ENCODE measurements around the gene HIVEP1.

Gene HIVEP1

GRCh38 chr6:12138936-12139335, 126.8 kb downstream of the HIVEP1 start:
- no peak for ATAC-seq
- no peak for TF ChIP-seq ZC3H10 (CRISPR knock-in tag; IDR thresholded peaks at IDR 0.05)
- no peak for TF ChIP-seq ISL1 (CRISPR knock-in tag; IDR thresholded peaks at IDR 0.05)
- no peak for TF ChIP-seq ZFP3 (CRISPR knock-in tag; IDR thresholded peaks at IDR 0.05)
- no peak for TF ChIP-seq OSR1 (CRISPR knock-in tag; IDR thresholded peaks at IDR 0.05)
- TF ChIP-seq ESRRG (CRISPR knock-in tag; IDR thresholded peaks at IDR 0.05), result no peak
- TF ChIP-seq TSHZ2 (CRISPR knock-in tag; IDR thresholded peaks at IDR 0.05), result no peak
- TF ChIP-seq ZFP30 (CRISPR knock-in tag; IDR thresholded peaks at IDR 0.05), result no peak
- TF ChIP-seq, protein P1, sequence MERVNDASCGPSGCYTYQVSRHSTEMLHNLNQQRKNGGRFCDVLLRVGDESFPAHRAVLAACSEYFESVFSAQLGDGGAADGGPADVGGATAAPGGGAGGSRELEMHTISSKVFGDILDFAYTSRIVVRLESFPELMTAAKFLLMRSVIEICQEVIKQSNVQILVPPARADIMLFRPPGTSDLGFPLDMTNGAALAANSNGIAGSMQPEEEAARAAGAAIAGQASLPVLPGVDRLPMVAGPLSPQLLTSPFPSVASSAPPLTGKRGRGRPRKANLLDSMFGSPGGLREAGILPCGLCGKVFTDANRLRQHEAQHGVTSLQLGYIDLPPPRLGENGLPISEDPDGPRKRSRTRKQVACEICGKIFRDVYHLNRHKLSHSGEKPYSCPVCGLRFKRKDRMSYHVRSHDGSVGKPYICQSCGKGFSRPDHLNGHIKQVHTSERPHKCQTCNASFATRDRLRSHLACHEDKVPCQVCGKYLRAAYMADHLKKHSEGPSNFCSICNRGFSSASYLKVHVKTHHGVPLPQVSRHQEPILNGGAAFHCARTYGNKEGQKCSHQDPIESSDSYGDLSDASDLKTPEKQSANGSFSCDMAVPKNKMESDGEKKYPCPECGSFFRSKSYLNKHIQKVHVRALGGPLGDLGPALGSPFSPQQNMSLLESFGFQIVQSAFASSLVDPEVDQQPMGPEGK (CRISPR knock-in tag; IDR thresholded peaks at IDR 0.05; ENCODE audit: borderline replicate concordance), result no peak
- no peak for TF ChIP-seq ARNTL (CRISPR knock-in tag; IDR thresholded peaks at IDR 0.05; ENCODE audit: borderline replicate concordance, low read depth)
- no peak for TF ChIP-seq ZNF8 (CRISPR knock-in tag; IDR thresholded peaks at IDR 0.05)
- TF ChIP-seq, protein P2, sequence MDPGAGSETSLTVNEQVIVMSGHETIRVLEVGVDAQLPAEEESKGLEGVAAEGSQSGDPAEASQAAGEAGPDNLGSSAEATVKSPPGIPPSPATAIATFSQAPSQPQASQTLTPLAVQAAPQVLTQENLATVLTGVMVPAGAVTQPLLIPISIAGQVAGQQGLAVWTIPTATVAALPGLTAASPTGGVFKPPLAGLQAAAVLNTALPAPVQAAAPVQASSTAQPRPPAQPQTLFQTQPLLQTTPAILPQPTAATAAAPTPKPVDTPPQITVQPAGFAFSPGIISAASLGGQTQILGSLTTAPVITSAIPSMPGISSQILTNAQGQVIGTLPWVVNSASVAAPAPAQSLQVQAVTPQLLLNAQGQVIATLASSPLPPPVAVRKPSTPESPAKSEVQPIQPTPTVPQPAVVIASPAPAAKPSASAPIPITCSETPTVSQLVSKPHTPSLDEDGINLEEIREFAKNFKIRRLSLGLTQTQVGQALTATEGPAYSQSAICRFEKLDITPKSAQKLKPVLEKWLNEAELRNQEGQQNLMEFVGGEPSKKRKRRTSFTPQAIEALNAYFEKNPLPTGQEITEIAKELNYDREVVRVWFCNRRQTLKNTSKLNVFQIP (CRISPR knock-in tag; IDR thresholded peaks at IDR 0.05; ENCODE audit: borderline replicate concordance, low read depth), result no peak
- TF ChIP-seq SNAI2 (CRISPR knock-in tag; IDR thresholded peaks at IDR 0.05), result no peak
- no peak for TF ChIP-seq TCF4 (CRISPR knock-in tag; IDR thresholded peaks at IDR 0.05; ENCODE audit: borderline replicate concordance)
- TF ChIP-seq ZNF565 (CRISPR knock-in tag; conservative IDR thresholded peaks at IDR 0.05; ENCODE audit: low read depth), result no peak
- no peak for TF ChIP-seq GLIS3 (CRISPR knock-in tag; IDR thresholded peaks at IDR 0.05)
- TF ChIP-seq CSDC2 (CRISPR knock-in tag; IDR thresholded peaks at IDR 0.05), result no peak
- TF ChIP-seq CSRNP3 (CRISPR knock-in tag; IDR thresholded peaks at IDR 0.05), result no peak
- TF ChIP-seq PPARA (CRISPR knock-in tag; IDR thresholded peaks at IDR 0.05; ENCODE audit: borderline replicate concordance), result no peak
- no peak for TF ChIP-seq ZNF70 (CRISPR knock-in tag; IDR thresholded peaks at IDR 0.05)
- no peak for TF ChIP-seq RARB (CRISPR knock-in tag; IDR thresholded peaks at IDR 0.05)

DNA sequence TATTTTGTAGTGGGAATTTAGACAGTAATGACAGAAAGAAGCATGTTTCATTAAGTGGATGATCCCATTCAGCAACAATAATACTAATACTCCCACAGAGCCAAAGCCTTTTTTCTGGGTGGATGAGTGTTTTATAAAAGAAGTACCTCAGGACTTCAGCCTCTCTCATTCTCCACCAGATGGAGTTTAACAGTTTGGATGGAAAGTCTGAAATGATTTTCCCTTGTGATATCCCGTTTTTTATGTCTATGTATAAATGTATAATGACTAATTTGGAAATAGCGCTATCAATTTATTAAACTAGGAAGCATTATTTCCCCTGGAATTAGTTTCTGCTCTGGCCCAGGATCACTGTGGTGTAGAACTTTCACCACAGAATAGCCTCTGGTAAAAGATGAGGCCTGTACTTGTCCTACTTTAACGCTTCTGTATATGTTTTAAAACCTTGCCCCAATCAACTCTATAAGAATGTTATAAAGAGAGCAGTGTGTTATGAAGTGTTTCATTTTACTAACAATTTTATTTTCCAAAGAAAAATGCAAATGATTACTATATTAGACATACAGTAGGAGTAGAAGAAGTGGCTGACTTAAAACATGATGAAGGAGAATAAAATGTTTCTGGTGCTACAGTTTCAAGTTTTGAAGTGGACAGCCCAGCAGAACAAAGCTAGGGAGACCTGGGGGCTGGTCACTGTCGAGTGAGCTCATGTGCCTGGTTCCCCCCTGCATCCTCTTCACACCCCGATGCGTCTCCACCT, 135.6 kb downstream of the HIVEP1 start:
- peak; percentile 56 for ATAC-seq
- no peak for TF ChIP-seq OSR1 (CRISPR knock-in tag; IDR thresholded peaks at IDR 0.05)
- no peak for TF ChIP-seq SNAI2 (CRISPR knock-in tag; IDR thresholded peaks at IDR 0.05)
- no peak for TF ChIP-seq TOX (CRISPR knock-in tag; IDR thresholded peaks at IDR 0.05; ENCODE audit: borderline replicate concordance)

DNA sequence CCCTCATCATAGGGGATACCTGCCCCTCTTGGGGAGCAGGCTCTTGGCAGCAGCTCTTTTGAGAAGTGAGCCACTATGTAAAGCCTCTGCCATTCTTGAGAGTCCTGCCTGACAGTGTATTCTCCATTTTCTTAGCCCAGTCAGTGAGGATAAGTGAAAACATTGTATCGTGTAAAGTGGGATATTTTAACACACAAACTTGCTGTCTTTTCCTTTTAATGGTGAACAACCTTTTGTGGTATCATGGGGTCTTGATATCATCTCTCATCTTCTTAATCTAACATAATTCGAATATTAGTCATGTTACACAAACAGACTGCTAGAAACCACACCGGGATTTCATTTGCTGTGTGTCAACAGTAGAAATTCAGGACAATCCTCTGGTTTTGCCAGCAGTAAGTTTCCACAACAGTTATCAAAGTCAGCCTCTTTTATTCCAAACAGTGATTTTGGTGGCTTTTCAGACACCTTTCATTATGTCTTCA, 136.2 kb downstream of the HIVEP1 start:
- ATAC-seq, result peak; percentile 79
- TF ChIP-seq ISL1 (CRISPR knock-in tag; IDR thresholded peaks at IDR 0.05) (peak; percentile 47; the same call in 1 of the 2 replicates), TOX (CRISPR knock-in tag; IDR thresholded peaks at IDR 0.05; ENCODE audit: borderline replicate concordance) (no peak), CSDC2 (CRISPR knock-in tag; IDR thresholded peaks at IDR 0.05) (0 out of 2 replicates have a peak, but pooled peaks have one; percentile 63), ZFP3 (CRISPR knock-in tag; IDR thresholded peaks at IDR 0.05) (0 out of 2 replicates have a peak, but pooled peaks have one; percentile 19)
